ENCODE measurements around the gene OR2C3. TPM values are rescaled to one million over a fixed set of nuclear protein-coding genes. Genes with fewer than 3 reads are reported as not detected.
A peak's percentile ranks its signal among the peaks of the same experiment; 100 is the strongest.
"Not testable (repeated sequence)": the region's sequence is repeated elsewhere in the genome, so short reads cannot be mapped to it uniquely, and the experiment has no call there.

OR2C3 gene
- total and polyA plus RNA-seq, 2 experiments from 2014 or later, result not detected

DNA sequence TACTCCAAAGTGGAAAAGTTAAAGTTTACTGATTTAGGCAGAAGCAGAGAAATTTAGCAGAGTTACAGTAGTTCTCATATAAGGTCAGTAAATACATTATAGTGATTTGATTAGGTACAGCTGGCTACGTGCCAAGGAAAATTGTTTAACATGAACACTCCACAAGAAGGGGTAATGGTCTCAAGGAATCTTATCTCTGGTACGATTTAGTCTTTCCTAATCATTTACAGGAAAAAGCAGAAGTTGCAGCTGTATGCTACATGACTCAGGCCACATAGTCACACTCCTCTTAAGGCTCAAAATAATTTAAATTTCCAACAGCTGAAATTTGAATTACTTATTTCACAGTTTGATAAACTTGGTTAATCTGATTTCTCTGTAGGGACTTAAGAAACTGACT is 41.5 kb downstream of the OR2C3 start:
- H3K36me3 ChIP-seq, result no peaks in the 10 kb centered on the region
- H3K27me3 ChIP-seq, result no peaks in the 10 kb centered on the region
- H3K27ac ChIP-seq, result no peak overlapping the region
- no peak for DNase-seq (ENCODE audit: low read depth in 1 of 2, low spot score in 1 of 2)
- no peak for TF ChIP-seq CTCF (IDR thresholded peaks at IDR 0.05; ENCODE audit: low read depth, low read length)
- H3K4me1 ChIP-seq (ENCODE audit: low read depth), result no peaks in the 10 kb centered on the region
- no peak overlapping the region for H3K4me3 ChIP-seq
- H3K9me3 ChIP-seq (ENCODE audit: low read depth), result no peaks in the 10 kb centered on the region

- Histone ChIP-seq H3K27ac (no peak overlapping the region), H3K27me3 (peaks cover 9% of the 10 kb centered on the region), H3K4me3 (no peak overlapping the region), H3K9me3 (ENCODE audit: low read depth) (no peaks in the 10 kb centered on the region), H3K4me1 (ENCODE audit: low read depth) (no peaks in the 10 kb centered on the region), H3K36me3 (no peaks in the 10 kb centered on the region)
- TF ChIP-seq CTCF (IDR thresholded peaks at IDR 0.05; ENCODE audit: low read depth, low read length), result no peak
- DNase-seq (ENCODE audit: low read depth in 1 of 2, low spot score in 1 of 2), result no peak
These were observed 43.1 kb downstream of the OR2C3 start for GRCh38 chr1:247493106-247493505.

DNA sequence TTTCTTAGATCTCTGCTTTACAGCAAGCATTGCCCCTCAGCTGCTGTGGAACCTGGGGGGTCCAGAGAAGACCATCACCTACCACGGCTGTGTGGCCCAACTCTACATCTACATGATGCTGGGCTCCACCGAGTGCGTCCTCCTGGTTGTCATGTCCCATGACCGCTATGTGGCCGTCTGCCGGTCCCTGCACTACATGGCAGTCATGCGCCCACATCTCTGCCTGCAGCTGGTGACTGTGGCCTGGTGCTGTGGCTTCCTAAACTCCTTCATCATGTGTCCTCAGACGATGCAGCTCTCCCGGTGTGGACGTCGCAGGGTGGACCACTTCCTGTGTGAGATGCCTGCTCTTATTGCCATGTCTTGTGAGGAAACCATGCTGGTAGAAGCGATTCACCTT is 44.9 kb downstream of the OR2C3 start:
- Histone ChIP-seq H3K9me3 (ENCODE audit: low read depth) (no peaks in the 10 kb centered on the region), H3K27me3 (peaks cover 9% of the 10 kb centered on the region)

GRCh38 chr1:247487057-247487456 is 49.2 kb downstream of the OR2C3 start:
- Histone ChIP-seq H3K9me3 (ENCODE audit: low read depth) (no peaks in the 10 kb centered on the region), H3K4me1 (ENCODE audit: low read depth) (no peaks in the 10 kb centered on the region), H3K36me3 (no peaks in the 10 kb centered on the region), H3K27ac (no peak overlapping the region), H3K27me3 (peaks cover 9% of the 10 kb centered on the region), H3K4me3 (no peak overlapping the region)
- TF ChIP-seq CTCF (IDR thresholded peaks at IDR 0.05; ENCODE audit: low read depth, low read length), result peak; percentile 35
- DNase-seq (ENCODE audit: low read depth in 1 of 2, low spot score in 1 of 2), result peak; percentile 43 to 49

More for the DNA sequence above, 44.9 kb downstream of the OR2C3 start:
- Histone ChIP-seq H3K4me1 (ENCODE audit: low read depth) (no peaks in the 10 kb centered on the region), H3K36me3 (no peaks in the 10 kb centered on the region), H3K27ac (no peak overlapping the region), H3K4me3 (no peak overlapping the region)
- TF ChIP-seq CTCF (IDR thresholded peaks at IDR 0.05; ENCODE audit: low read depth, low read length), result no peak
- no peak for DNase-seq (ENCODE audit: low read depth in 1 of 2, low spot score in 1 of 2)

DNA sequence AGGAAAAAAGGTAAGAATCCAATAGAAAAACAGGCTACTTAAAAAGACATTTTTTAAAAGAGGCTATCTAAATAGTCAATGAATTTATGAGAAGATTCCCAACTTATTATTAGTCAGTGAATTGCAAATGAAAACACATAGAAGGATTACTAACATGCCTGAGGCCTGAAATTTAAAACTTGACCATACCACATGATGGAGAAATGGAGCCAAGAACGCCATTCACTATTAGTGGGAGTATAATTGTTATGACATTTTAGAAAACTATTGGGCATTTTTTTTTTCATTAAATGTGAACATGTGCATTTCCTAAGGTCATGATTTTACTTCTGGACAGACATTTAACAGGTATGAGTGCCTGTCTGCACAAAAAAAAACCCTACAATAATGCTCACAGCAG is 53.5 kb downstream of the OR2C3 start:
- no peak for TF ChIP-seq CTCF (IDR thresholded peaks at IDR 0.05; ENCODE audit: low read depth, low read length)
- Histone ChIP-seq H3K4me3 (no peak overlapping the region), H3K27me3 (no peaks in the 10 kb centered on the region), H3K27ac (no peak overlapping the region), H3K9me3 (ENCODE audit: low read depth) (no peaks in the 10 kb centered on the region), H3K36me3 (no peaks in the 10 kb centered on the region), H3K4me1 (ENCODE audit: low read depth) (no peaks in the 10 kb centered on the region)
- DNase-seq (ENCODE audit: low read depth in 1 of 2, low spot score in 1 of 2), result no peak

GRCh38 chr1:247476328-247477058 is 59.7 kb downstream of the OR2C3 start:
- not testable (repeated sequence) for H3K27ac ChIP-seq; H3K4me1 ChIP-seq (ENCODE audit: low read depth); H3K27me3 ChIP-seq

More at GRCh38 chr1:247476328-247477058, 59.7 kb downstream of the OR2C3 start:
- not testable (repeated sequence) for H3K4me3 ChIP-seq; H3K36me3 ChIP-seq; H3K9me3 ChIP-seq (ENCODE audit: low read depth); DNase-seq (ENCODE audit: low read depth in 1 of 2, low spot score in 1 of 2)

Data from cardiac muscle cell (in vitro differentiated cells and primary cell).